Left forelimb (tissue), 1 donor: ENCODE measurements around the gene WNK2.
A peak's percentile ranks its signal among the peaks of the same experiment; 100 is the strongest.

Experiments used
- DNase-seq: peaks from one replicate; pipeline ENCODE4 v3.0.0-alpha.2; 2018; ENCODE audit warnings: low spot score

The WNK2 gene

DNA sequence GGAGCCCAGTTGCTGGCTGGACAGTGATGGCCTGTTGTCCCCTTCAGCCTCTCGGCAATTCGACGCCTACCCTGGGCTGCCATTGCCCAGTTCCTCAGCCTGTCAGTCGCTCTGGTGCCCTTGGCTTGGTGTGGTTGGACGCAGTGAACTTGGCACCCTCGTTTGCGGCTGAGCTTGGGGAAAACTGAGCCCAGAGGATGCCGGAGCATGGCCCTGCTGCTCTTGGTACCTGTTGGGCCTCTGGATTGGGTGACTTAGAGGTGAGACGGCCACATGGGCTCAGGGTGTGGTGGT is 16.5 kb downstream of the WNK2 start:
- no peak for DNase-seq

GRCh38 chr9:93200989-93201334 is 17.0 kb downstream of the WNK2 start:
- DNase-seq = no peak

DNA sequence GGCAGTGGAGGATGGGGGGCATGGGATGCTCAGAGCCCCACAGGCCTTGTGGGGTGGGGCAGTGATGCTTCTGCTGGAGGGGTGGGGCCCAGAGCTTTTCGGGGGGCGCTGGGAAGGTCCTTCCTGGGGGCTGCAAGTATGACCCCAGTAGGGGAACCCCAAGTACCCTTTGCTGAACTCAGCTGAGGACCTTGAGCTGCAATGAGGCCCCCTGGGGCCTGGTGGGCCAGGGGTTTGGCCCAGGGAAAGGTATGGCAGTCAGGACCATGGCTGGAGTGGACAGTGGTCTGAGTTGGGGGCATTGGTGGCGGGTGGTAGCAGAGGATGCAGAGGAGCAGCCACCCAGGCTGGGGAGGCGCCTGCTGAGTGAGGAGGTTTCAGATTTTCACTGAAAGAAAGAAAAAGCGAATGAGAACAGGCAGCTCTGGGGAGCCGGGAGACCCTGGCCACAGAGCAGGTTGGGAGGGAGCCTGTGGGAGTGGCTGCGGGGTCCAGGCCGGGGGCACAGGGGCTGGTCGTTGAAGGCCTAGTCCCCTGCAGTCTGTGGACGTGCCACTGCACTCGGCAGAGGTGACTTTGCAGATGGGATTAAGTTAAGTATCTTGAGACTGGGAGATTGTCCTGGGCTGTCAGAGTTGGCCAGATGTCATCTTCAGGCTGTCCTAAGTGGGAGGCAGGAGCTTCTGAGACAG is 19.2 kb downstream of the WNK2 start:
- DNase-seq = no peak

DNA sequence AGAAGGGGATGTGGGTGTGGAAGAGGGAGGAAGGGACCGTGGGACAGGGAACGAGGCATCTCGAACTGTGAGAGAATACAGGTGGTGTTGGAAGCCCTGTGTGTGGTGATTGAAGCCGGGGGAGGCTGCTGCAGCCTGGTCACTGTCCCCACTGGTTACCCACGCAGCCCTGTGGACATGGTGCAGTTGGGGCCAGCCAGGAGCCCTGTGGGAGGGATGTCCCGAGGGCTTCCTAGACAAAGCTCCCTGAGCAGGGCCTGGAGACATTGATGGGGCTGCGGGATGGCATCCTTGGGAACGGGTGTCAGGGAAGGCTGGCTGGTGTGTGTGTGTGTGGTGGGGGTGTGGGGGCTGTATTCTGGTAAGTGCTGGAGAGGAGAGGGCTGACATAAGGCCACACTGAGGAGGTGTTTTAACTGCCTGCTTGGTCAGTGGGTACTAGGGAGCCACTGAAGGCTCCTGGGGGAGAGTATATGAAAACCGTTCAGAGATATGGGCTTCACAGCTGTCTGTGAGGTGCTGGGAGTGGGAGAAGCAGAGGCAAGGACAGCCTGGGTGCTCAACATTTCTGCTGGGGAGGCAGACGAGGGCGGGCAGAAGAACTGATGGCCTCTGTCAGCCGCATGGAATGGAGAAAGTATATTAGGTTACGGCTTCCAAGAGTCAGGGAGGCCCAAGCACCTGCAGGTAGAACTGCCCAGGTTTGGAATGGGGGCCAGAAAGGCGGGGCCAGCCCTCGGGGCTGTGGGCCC is 20.0 kb downstream of the WNK2 start:
- DNase-seq = no peak

DNA sequence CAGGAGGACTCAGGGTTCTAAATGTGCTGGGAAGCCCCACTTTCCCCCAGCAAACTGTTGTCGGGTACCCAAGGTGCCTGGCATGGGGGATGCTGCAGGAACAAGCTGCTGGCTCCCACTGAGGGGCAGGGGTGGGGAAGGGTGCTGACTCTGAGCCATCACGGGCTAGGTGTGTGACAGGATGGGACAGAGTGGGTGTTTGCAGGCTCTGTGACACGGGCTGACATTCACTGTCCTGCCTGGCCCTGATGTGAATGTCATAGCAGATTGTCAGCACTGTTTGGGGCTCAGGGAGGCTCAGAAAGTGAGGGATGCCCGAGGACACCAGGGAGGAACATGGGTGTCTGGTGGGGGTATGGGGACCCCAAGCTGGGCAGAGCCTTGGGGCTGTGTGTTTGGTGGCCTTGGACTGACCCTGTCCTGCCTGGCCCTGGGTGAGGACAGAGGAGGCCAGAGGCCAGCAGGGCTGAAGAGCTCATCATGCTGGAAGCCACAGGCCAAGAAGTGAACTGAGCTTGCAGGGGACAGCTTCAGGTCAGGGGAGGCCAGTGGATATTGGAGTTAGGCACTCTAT is 20.6 kb downstream of the WNK2 start:
- no peak for DNase-seq

- peak; percentile 83 for DNase-seq
Measured at GRCh38 chr9:93205045-93205768, 21.3 kb downstream of the WNK2 start.

- DNase-seq = no peak
Measured at GRCh38 chr9:93205896-93206575, 22.1 kb downstream of the WNK2 start.

DNA sequence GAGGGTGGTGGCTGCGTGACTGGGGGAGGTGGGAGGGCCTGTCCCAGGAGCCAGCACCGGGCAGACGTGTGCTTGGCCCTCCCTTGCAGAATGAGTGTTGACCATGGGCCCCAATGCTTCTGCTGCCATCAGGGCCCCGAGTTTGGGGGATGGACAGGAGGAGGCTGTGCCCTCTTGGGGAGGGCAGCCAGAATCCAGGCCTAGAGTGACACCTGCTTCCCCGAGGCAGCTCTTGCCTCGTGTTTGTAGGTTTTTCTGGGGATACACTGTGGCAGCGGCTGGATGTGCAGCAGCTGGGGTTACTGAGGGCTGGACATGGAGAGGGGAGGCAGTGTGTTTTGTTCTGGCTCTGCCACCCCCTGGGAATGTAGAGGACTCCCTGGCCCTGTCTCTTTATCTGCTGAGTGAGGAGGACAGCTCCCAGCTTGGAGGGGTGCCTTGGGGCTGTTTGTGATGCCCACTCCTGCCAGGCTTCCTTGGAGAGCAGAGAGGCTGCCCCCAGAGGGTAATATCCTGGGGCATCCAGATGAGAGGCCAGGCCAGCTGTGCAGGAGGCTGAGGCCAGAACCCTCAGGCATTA is 22.7 kb downstream of the WNK2 start:
- no peak for DNase-seq

DNA sequence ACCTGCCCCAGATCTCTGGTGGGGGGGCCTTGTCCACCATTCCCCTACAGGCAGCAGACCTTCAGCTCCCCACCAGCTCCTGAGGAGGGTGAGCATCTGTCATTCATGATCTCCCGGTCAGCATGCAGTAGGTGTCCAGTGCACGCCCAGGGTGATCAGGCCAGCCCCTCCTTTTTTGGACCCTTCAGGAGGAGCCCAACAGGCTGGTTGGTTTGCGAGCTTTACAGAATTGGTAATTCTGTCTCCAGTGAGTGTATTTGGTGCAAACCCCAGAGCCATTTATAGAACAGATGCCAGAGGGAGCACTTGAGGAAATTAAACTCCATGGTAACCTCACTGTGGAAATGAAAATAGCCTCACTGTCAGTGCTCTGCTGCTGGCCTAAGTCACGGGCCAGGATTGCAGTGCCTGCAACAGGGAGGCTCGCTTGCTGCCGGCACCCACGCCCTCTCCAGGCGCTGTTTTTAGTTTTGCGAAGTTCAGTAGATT is 23.4 kb downstream of the WNK2 start:
- no peak for DNase-seq

- DNase-seq = no peak
Measured at GRCh38 chr9:93207860-93208734, 24.2 kb downstream of the WNK2 start.

DNA sequence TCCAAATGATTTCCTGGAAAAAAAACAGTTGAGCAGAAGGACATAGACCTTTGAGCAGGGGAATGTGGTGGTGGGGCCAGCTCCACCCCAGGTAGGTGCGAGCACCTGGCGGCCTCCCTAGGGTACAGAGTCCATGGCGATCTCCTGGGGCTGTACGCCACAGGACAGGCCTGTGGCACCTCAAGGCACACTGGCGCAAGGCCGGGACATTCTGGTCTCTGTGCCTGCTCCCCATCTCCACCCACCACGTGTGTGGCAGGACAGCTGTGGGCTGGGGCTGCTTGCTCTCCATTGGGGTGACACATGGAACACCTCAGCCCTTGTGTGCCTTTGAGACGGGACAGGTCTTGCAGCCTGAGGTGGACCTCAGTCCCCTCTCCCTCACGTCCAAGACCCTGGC is 25.2 kb downstream of the WNK2 start:
- DNase-seq = no peak

GRCh38 chr9:93209576-93210323 is 25.8 kb downstream of the WNK2 start:
- no peak for DNase-seq

GRCh38 chr9:93210324-93210973 is 26.5 kb downstream of the WNK2 start:
- DNase-seq = no peak

GRCh38 chr9:93210974-93211653 is 27.2 kb downstream of the WNK2 start:
- DNase-seq = no peak

GRCh38 chr9:93211654-93212001 is 27.7 kb downstream of the WNK2 start:
- no peak for DNase-seq

DNA sequence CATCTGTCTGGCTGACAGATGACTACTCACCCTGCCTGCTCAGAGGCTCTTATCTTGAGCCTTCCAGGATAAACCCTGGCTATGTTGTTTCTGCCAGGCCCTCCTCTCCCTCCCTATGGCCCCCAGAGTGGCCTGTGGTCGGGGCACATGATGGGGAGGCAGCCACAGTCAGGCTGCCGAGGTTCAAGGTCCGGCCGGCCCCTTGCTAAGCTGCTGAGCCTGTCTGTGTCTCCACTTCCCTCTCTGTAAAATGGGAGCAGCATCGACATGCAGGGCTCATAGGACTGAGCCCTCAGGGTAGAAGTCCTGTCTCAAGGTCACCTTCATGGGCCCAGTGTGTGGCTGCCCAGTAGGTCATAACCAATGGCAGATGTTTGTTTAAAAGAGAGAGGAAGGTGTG is 28.5 kb downstream of the WNK2 start:
- DNase-seq = no peak

DNA sequence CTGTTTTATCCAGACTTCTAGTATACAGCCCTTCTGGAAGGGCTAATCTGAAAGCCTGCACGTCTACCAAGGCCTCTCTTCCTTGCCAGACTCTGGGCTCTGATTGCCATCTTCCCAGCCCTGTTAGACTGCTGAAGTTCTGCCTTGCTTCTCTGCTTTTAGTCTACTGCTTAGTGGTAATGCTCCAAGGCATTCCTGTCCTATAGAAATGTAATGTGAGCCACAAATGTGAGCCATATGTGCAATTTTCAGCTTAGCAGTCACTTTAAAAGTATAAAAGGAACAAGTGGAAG is 32.1 kb downstream of the WNK2 start:
- no peak for DNase-seq

GRCh38 chr9:93217706-93218105 is 33.8 kb downstream of the WNK2 start:
- DNase-seq = no peak

GRCh38 chr9:93218161-93218560 is 34.2 kb downstream of the WNK2 start:
- no peak for DNase-seq
